Smooth muscle cell (in vitro differentiated cells): ENCODE results near the gene F7. TPM values are rescaled to one million over a fixed set of nuclear protein-coding genes. Genes with fewer than 3 reads are reported as not detected.

Experiments
- DNase-seq: peaks from one replicate; lab custom pipeline; 2025; ENCODE audit not compliant: unreplicated experiment; lab: John Stamatoyannopoulos, UW
- H2AFZ ChIP-seq: fragments of 200-600 bp; sonication (generic); 2 replicates; pipeline ENCODE4 v1.6.0; 2016; ENCODE audit warnings: antibody characterized with exemption, low read depth, mild to moderate bottlenecking
- H3F3A ChIP-seq: fragments of 200-600 bp; sonication (generic); 2 replicates; pipeline ENCODE4 v1.6.0; 2017; ENCODE audit warnings: antibody characterized with exemption, low read depth
- H3K27ac ChIP-seq: fragments of 200-600 bp; sonication (generic); 2 replicates; pipeline ENCODE4 v1.5.1; 2016; ENCODE audit warnings: low read depth, mild to moderate bottlenecking
- H3K27me3 ChIP-seq: fragments of 200-600 bp; sonication (generic); 2 replicates; pipeline ENCODE4 v1.6.1; 2016; ENCODE audit warnings: low read depth, mild to moderate bottlenecking
- H3K36me3 ChIP-seq: fragments of 200-600 bp; sonication (generic); 2 replicates; pipeline ENCODE4 v1.5.1; 2016; ENCODE audit warnings: low read depth
- H3K4me1 ChIP-seq: fragments of 200-600 bp; sonication (generic); 2 replicates; pipeline ENCODE4 v1.5.1; 2016; ENCODE audit warnings: low read depth
- H3K4me2 ChIP-seq: fragments of 200-600 bp; sonication (generic); 2 replicates; pipeline ENCODE4 v1.6.0; 2016; ENCODE audit warnings: mild to moderate bottlenecking
- H3K4me3 ChIP-seq: fragments of 200-600 bp; sonication (generic); 2 replicates; pipeline ENCODE4 v1.5.1; 2016; ENCODE audit warnings: mild to moderate bottlenecking
- H3K79me2 ChIP-seq: fragments of 200-600 bp; sonication (generic); 2 replicates; pipeline ENCODE4 v1.6.0; 2016; ENCODE audit warnings: low read depth, mild to moderate bottlenecking
- H3K9ac ChIP-seq: fragments of 200-600 bp; sonication (generic); 2 replicates; pipeline ENCODE4 v1.6.0; 2016; ENCODE audit warnings: low read depth
- H3K9me3 ChIP-seq: fragments of 200-600 bp; sonication (generic); replicated peaks from 2 replicates; pipeline ENCODE4 v1.5.1; 2016; ENCODE audit warnings: low read depth
- H4K20me1 ChIP-seq: fragments of 200-600 bp; sonication (generic); 2 replicates; pipeline ENCODE4 v1.6.0; 2016; ENCODE audit warnings: low read depth
- WGBS: methylation state at CpG from one replicate; pipeline ENCODE4 v1.1.7; 2016; ENCODE audit warnings: low lambda C conversion rate; 5-methylcytosine and 5-hydroxymethylcytosine counted together
- polyA plus RNA-seq: library from polyadenylated mRNA; unstranded; fragments of >200 nt; fragmentation: Nextera tagmentation; extraction: Ambion mirVana; gene quantifications from 2 replicates; pipeline ENCODE4 v1.2.1, GENCODE V29; 2016
- total RNA-seq: library from RNA; depleted of rRNA; stranded (reverse); fragments of >200 nt; gene quantifications from 2 replicates; pipeline ENCODE4 v1.2.3, GENCODE V29; 2014
- TF ChIP-seq, protein P1 (sequence below): fragments of 200-600 bp; sonication (generic); IDR thresholded peaks from 2 replicates; pipeline ENCODE4 v1.5.1; 2017; ENCODE audit warnings: borderline replicate concordance, mild to moderate bottlenecking, antibody characterized with exemption; ENCODE audit not compliant: insufficient read depth, poor library complexity, severe bottlenecking

F7 gene
- total and polyA plus RNA-seq, 2 experiments from 2014 or later, result 0.63 to 1.7 TPM

DNA sequence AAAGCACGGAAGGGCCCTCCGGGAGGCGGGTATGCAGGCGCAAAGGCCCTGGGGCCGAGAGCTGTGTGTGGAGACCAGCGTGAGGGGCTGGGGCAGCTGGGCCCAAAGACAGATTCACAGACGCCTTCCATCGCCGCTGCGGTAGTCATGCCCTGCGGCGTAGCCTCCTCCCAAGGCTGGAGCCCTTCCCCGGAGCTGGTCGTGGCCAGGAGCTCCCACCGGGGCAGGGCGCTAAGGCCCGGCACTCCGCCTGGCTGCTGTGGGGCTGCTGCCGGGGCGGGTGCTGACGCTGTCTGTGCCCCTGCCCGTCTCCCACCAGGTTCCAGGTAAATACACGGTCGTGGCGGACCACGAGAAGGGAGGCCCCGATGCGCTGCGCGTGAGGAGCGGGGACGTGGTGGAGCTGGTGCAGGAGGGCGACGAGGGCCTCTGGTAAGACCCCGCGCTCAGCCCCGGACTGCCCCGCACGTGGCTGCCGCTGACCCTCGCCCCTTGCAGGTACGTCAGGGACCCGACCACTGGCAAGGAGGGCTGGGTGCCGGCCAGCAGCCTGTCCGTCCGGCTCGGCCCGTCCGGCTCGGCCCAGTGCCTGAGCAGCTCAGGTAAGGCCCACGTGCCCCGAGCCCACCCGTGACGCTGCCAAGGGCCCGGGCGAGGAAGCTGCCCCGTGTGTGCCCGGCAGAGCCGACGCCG, 9.4 kb upstream of the F7 start:
- Histone ChIP-seq H3K36me3 (no peaks in the 10 kb centered on the region), H3K27ac (no peak overlapping the region), H4K20me1 (no peaks in the 10 kb centered on the region), H3K4me1 (no peaks in the 10 kb centered on the region), H3F3A (no peaks in the 10 kb centered on the region), H3K79me2 (no peaks in the 10 kb centered on the region), H3K9me3 (no peaks in the 10 kb centered on the region), H3K27me3 (no peaks in the 10 kb centered on the region), H3K4me2 (no peak overlapping the region), H2AFZ (no peak overlapping the region), H3K9ac (no peak overlapping the region), H3K4me3 (no peak overlapping the region)
- TF ChIP-seq, protein P1, sequence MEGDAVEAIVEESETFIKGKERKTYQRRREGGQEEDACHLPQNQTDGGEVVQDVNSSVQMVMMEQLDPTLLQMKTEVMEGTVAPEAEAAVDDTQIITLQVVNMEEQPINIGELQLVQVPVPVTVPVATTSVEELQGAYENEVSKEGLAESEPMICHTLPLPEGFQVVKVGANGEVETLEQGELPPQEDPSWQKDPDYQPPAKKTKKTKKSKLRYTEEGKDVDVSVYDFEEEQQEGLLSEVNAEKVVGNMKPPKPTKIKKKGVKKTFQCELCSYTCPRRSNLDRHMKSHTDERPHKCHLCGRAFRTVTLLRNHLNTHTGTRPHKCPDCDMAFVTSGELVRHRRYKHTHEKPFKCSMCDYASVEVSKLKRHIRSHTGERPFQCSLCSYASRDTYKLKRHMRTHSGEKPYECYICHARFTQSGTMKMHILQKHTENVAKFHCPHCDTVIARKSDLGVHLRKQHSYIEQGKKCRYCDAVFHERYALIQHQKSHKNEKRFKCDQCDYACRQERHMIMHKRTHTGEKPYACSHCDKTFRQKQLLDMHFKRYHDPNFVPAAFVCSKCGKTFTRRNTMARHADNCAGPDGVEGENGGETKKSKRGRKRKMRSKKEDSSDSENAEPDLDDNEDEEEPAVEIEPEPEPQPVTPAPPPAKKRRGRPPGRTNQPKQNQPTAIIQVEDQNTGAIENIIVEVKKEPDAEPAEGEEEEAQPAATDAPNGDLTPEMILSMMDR, result no peak
- WGBS, result 96% methylated on average over 53 of the region's 61 CpGs
- no peak for DNase-seq

DNA sequence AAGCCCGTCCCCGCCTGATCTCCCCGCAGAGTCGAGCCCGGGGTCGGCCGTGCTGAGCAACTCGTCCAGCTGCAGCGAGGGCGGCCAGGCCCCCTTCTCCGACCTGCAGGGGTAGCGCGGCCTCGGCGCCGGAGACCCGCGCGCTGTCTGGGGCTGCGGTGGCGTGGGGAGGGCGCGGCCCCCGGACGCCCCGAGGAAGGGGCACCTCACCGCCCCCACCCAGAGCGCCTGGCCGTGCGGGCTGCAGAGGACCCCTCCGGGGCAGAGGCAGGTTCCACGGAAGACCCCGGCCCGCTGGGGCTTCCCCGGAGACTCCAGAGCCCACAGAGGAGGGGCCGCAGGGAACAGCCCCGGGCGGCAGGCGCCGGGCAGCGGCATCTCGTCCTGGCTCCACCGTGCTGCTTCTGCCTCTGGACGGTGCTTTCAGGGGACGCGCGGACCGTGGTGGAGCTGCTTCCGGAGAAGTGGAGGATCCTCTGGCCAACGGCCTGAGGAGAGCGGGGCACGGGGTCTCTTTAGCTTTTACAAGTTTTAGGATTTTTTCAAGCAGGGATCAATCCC, 8.8 kb upstream of the F7 start:
- Histone ChIP-seq H3F3A (no peaks in the 10 kb centered on the region), H3K27ac (no peak overlapping the region), H3K27me3 (no peaks in the 10 kb centered on the region), H3K79me2 (no peaks in the 10 kb centered on the region), H3K9me3 (no peaks in the 10 kb centered on the region), H3K9ac (no peak overlapping the region), H3K4me1 (no peaks in the 10 kb centered on the region), H3K4me2 (no peak overlapping the region), H2AFZ (no peak overlapping the region), H3K36me3 (no peaks in the 10 kb centered on the region), H3K4me3 (no peak overlapping the region), H4K20me1 (no peaks in the 10 kb centered on the region)
- DNase-seq, result no peak
- TF ChIP-seq, protein P1, result no peak
- WGBS, result 92% methylated on average over 40 of the region's 52 CpGs

DNA sequence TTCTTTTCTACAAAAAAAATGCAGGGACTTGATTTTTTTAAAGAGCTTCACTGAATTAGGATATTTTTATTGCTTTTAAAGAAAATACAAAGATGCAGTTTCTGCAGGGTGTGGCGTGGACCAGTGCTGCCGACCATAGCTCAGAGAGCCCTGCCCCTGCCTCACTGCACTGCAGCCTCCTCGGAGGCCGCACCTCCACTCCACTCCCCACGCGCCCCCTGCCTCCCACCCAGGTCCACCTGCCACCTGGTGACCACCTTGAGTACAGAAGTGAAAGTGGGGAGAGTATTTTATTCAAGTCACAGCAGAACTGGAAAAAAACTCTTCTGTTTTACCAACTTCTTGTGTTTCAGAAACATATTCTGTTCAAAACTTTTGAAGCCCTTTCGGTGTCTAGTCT, 7.9 kb upstream of the F7 start:
- H3K9ac ChIP-seq, result no peak overlapping the region
- no peaks in the 10 kb centered on the region for H4K20me1 ChIP-seq
- TF ChIP-seq, protein P1, result no peak
- WGBS, result 93% methylated on average over 7 of the region's 7 CpGs
- H3K36me3 ChIP-seq, result no peaks in the 10 kb centered on the region
- no peaks in the 10 kb centered on the region for H3K9me3 ChIP-seq
- H3K4me3 ChIP-seq, result no peak overlapping the region
- no peaks in the 10 kb centered on the region for H3K4me1 ChIP-seq
- no peak for DNase-seq
- no peaks in the 10 kb centered on the region for H3K27me3 ChIP-seq
- H3F3A ChIP-seq, result no peaks in the 10 kb centered on the region
- no peaks in the 10 kb centered on the region for H3K79me2 ChIP-seq
- H3K4me2 ChIP-seq, result no peak overlapping the region
- H3K27ac ChIP-seq, result no peak overlapping the region
- H2AFZ ChIP-seq, result no peak overlapping the region

DNA sequence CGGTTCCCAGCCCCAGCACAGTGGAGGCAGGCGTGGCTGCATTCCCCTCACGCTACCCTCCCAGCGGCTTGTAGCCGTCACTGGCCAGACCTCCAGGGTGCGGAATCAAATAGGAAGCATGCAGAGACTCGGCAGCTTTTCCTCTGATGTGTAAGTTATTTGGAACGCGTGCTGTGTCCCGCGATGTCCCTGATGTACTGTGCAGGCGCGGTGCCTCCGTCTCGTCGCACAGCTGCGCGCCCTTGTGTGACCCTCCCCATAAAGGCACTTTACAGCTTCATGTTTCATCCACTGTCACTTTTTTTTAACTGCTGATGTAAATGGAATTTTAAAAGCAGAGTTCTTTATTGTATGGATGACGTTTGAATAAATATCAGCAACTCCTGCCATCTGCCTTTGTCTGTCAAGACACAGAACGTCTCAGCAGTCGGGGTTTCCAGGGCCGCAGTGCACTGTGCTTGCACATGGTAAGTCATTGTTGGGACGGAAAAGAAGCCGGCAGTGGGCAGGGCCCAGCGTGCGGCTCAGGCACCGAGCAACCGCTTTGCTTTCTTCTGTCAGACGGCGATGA, 7.3 kb upstream of the F7 start:
- TF ChIP-seq, protein P1, result no peak
- no peak for DNase-seq
- no peak overlapping the region for H3K4me3 ChIP-seq
- H3K9me3 ChIP-seq, result no peaks in the 10 kb centered on the region
- H3K79me2 ChIP-seq, result no peaks in the 10 kb centered on the region
- H3K4me1 ChIP-seq, result no peaks in the 10 kb centered on the region
- H3K9ac ChIP-seq, result no peak overlapping the region
- H3F3A ChIP-seq, result no peaks in the 10 kb centered on the region
- no peak overlapping the region for H3K27ac ChIP-seq
- H4K20me1 ChIP-seq, result no peaks in the 10 kb centered on the region
- no peak overlapping the region for H2AFZ ChIP-seq
- H3K36me3 ChIP-seq, result no peaks in the 10 kb centered on the region
- no peak overlapping the region for H3K4me2 ChIP-seq
- no peaks in the 10 kb centered on the region for H3K27me3 ChIP-seq
- 89% methylated on average over 30 of the region's 30 CpGs for WGBS
